GM23248 (cell line): ENCODE measurements around the gene POP7.

Experiments used
- EZH2 ChIP-seq: fragments of 200-600 bp; sonication (generic); IDR thresholded peaks from 2 replicates; pipeline ENCODE4 v1.6.1; 2018; ENCODE audit warnings: antibody characterized with exemption, mild to moderate bottlenecking; ENCODE audit not compliant: insufficient read depth, poor library complexity, severe bottlenecking
- EZH2phosphoT487 ChIP-seq: fragments of 200-600 bp; sonication (generic); IDR thresholded peaks from 2 replicates; pipeline ENCODE4 v1.6.1; 2018; ENCODE audit warnings: antibody characterized with exemption, moderate library complexity, mild to moderate bottlenecking, low read depth; ENCODE audit not compliant: insufficient read depth

DNA sequence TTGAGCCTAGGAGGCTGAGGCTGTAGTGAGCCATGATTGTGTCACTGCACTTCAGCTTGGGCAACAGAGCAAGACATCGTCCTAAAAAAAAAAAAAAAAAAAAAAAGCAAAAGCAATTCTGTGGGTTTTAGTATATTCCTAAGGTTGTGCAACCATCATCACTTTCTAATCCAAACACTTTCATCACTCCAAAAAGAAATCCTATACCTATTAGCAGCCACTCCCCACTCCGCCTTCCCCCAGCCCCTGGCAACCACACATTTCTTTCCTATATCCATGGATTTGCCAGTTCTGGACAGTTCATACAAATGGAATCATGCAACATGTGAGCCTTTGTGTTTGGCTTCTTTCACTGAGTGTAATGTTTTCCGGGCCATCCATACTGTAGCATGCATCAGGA is 47.8 kb downstream of the POP7 start:
- TF ChIP-seq EZH2, result no peak
- TF ChIP-seq EZH2phosphoT487, result no peak
